Midbrain (tissue), 1 donor: ENCODE data around the gene SIRT7.
"Not testable (repeated sequence)": the region's sequence is repeated elsewhere in the genome, so short reads cannot be mapped to it uniquely, and the experiment has no call there.

Experiments used
- DNase-seq: peaks from one replicate; lab custom pipeline; 2025; lab: John Stamatoyannopoulos, UW

Gene SIRT7

DNA sequence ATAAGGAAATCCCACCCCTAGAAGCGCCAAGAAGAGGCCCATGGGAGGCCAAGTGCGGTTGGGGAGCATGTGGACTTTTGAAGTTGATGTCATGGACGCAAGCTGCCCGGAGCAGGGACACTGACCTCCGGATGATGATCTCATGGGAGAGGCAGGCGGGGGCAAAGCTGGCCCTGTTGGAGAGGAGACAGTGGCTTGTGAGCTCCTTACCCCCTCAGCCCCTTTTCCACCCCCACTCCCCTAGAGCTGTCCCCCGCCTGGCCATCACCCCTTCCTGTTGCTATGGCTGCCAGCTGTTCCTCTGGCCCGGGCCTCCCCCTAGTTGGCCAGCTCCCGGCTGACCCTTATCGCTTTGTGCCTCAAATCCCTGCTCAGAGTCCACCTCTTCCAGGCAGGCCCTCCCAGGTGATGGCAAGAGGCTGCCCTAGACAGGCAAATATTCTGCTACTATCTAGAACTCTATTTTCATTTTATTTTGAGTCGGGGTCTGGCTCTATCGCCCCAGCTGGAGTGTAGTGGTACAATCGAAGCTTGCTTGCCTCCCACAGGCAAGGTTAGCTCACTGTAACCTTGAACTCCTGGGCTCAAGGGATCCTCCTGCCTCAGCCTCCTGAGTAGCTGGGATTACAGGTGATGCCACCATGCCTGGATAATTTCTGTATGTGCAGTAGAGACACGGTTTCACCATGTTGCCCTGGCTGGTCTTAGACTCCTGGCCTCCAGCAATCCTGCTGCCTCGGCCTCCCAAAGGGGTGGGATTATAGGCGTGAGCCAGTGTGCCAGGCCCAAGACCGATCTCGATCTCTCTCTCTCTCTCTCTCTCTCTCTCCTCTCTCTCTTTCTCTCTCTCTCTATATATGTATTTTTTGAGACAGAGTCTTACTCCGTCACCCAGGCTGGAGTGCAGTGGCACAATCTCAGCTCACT is 36.4 kb upstream of the SIRT7 start:
- no peak for DNase-seq

- not testable (repeated sequence) for DNase-seq
Observed at GRCh38 chr17:81953443-81953842, 35.5 kb upstream of the SIRT7 start.

DNA sequence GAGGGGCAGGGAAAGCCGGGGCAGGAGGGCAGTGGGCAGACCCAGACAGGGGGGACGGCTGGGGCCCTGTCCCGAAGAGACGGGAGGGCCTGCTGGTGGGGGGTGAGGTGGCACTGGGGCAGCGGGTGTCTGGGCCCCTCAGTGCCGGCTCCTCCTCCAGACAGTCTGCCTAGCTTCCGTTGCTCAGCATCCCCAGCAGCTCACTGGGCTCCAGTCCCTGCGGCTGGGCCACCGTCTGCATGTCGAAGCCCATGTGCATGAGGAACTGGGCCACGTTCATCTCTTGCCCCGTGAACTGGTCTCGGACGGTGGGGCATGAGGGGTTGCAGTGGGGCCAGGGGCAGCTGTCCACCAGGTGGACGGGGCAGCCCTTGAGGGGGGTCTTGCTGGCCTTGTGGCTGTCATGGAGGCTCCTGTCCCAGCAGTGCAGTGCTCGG is 34.8 kb upstream of the SIRT7 start:
- no peak for DNase-seq

GRCh38 chr17:81951785-81952684 is 34.1 kb upstream of the SIRT7 start:
- DNase-seq = no peak

DNA sequence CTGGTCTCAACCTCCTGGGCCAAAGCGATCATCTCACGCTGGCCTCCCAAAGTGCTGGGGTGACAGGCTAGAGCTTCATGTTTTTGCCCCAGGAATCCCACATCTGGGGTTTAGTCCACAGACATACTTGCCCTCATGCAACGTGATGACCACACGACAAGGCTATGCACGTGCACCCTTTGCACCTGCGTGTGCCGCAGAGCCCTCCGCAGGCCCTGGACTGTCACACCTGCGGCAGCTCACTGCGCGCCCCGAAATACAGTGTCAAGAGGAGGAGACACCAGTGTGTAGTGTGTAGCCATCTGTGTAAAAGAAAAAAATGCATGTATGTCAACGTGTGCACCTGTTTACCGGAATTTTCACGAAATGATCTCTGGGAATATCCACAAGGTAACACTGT is 32.5 kb upstream of the SIRT7 start:
- DNase-seq = no peak

GRCh38 chr17:81948635-81949378 is 30.8 kb upstream of the SIRT7 start:
- DNase-seq = no peak

DNA sequence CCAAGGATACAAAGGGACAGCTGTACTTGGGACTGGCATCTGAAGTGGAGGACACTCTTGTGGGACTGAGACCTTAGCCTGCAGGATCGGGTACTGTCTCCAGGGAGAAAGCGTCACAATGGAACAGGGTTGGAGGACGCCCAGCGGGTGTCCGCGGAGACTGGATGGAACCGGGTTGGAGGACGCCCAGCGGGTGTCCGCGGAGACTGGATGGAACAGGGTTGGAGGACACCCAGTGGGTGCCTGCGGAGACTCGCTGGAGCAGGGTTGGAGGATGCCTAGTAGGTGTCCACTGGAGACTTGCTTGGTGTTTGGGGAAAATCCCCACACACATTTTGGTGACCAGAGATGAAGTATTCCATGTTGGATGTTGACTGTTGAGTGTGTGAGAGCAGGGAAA is 29.2 kb upstream of the SIRT7 start, which contains the start of gene MYADML2:
Gene MYADML2, minus strand, starts transcription at position 45 of the 400 bp plus-strand sequence. CDS start 5,492 bp downstream, outside the sequence.
- no peak for DNase-seq

GRCh38 chr17:81944858-81945257 is 26.9 kb upstream of the SIRT7 start:
- no peak for DNase-seq

GRCh38 chr17:81942167-81942553 is 24.2 kb upstream of the SIRT7 start:
- DNase-seq = no peak

DNA sequence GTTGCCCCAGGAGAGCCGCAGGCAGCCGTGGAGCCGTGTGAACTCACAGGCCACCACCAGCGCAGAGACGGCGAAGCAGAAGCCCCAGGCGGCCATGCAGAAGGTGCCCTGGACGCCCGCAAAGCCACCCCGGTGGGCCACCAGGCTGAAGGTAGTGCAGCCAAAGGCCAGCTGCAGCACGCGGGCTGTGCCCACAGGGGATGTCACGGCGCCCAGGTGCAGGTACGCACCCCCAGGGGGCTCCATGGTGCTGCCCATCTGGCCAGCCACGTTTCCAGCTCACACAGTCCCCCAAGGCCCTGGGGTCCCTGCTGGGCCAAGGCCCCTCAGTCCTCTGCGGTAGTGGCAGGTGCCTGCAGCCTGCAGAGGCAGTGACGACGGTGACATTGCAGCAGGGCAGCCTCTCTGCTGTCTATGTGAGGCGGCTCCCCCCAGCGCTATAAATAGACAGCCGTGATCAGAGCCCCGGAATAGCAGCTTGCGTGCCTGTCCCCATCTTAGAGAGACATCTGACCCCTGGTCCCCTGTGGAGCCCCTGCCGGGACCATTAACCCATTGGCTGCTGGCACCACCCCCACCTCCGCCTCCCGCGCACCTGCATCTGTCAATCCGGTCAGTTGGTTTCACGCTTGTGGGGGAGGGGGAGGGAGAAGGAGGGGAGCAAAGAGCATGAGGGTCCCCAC is 23.6 kb upstream of the SIRT7 start:
- no peak for DNase-seq

GRCh38 chr17:81940538-81941483 is 22.8 kb upstream of the SIRT7 start:
- no peak for DNase-seq

DNA sequence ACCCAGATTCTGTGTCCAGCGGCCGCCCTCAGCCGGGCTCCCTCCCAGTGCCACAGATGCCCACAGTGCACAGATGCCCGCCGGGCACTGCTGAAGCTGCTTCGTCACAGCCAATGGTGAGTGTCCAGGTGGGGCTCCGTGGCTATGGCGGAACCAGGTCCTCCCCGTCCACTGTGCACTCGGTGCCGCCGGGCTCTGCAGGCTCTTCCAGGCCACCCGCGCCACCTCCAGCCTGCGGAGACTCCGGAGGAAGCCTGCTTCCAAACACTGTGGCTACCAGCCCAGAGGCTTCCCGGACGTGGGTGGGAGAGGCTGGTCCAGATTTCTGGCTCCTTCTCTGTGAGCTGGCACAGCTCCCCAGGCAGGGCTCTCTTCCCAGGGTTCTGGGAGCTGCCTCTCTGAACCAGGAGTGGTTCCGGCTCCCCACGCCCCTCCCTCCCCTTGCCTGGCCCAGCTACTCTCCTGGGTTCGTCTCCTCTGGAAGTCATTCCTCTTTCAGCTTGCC is 22.0 kb upstream of the SIRT7 start:
- peak; percentile 56 for DNase-seq

GRCh38 chr17:81939218-81939617 is 21.2 kb upstream of the SIRT7 start:
- DNase-seq = no peak

DNA sequence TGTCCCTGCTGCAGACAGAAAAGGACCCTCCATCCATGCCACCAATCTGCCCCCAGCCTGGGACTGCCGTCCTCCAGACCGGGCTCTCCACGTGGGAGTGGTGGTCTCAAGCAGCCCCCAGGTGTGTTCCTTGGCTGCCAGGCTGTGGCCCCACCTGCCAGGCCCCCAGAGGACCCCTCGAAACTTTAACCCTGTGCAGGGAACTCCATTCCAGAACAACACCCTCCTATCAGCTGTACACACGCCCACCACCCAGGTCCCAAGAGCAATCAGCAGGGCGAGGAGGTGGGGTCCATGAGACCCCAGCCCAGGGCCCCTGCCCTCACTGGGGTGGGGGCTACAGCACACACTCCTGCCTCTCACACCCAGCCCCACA is 17.7 kb upstream of the SIRT7 start:
- DNase-seq = no peak

DNA sequence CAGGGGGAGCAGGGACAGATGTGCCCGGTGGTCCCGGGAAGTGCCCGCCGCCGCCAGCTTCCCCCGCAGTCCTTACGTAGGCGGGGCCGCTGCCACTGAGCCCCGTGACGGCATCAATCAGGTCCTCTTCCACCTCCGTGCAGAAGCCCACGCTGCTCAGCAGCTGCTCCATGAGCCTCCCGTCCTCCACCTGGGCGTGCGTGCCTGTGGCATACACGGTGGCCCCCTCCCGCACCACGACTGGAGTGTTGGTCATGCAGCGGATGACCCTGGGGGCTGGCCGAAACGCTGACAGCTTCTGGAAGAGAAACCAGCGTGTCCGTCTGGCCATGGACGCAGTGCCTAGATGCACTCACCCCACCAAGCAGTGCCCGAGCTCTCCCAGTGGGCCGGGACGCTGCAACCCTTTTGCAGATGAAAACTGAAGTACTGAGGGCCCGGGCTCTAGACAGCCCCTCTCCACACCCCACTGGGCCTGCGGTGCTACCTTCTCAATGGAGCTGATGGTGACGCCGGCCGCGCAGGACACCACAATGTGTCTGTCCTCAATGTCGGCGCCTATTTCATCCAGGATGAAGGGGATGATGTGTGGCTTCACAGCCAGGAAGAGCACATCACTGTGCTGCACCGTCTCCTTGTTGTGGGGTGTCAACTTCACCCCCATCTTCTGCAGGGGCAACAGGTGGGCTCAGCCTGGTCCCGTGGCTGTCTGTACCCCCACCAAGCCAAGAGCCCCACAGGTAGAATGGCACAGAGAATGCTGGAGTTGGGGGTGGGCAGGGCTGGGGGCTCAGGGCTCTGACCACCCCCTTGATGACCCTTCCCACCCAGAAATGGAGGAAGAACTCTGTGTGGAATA is 17.1 kb upstream of the SIRT7 start:
- no peak for DNase-seq

- DNase-seq = no peak
Observed at GRCh38 chr17:81934098-81934757, 16.3 kb upstream of the SIRT7 start.

DNA sequence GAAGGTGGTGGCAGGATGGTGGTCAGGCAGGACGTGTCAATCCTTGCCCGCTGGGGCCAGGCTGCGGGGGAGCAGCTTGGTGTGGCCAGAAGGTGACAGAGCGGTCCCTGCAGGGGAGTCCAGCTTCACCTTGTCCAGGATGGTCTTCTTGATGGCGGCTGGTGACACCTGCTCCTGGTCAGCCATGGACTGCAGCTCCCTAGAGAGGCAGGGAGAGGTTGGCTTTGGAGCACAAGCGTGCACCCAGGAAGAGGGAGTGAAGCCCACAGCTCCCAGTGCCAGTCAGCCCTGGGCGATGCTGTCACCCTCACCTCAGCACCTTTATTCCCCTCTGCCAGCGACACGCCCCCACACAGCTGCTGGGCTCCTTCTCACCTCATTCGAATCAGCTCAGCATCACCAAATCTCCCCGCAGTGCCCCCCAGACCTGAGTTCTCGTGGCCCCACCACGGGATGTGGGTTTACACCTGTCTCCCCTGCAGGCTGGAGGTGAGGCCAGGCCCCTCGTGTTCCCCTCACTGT is 15.3 kb upstream of the SIRT7 start:
- no peak for DNase-seq

GRCh38 chr17:81932333-81932983 is 14.5 kb upstream of the SIRT7 start:
- no peak for DNase-seq
